ENCODE data around the gene NCAPD3. TPM values are rescaled to one million over a fixed set of nuclear protein-coding genes. Genes with fewer than 3 reads are reported as not detected.
A peak's percentile ranks its signal among the peaks of the same experiment; 100 is the strongest.

Gene NCAPD3
- total and polyA plus RNA-seq, 2 donors (not counting 3 experiments of a cell fraction or from before 2014, with no cell fraction given) = 22.6 to 43.8 TPM

GRCh38 chr11:134120143-134120850, 103.5 kb downstream of the NCAPD3 start:
- Histone ChIP-seq H3K27ac (ENCODE audit: insufficient read depth, low read depth, low read length) (peak overlapping the region; percentile 97), H3K36me3 (ENCODE audit: control insufficient read depth in 2 of 2, extremely low read depth in 1 of 2, insufficient read depth in 2 of 2, low read length in 2 of 2) (no peaks in the 10 kb centered on the region), H3K9me3 (replicated peaks; ENCODE audit: control insufficient read depth, insufficient read depth, low read length) (no peaks in the 10 kb centered on the region), H3K9me1 (replicated peaks; ENCODE audit: control insufficient read depth, extremely low read depth, insufficient read depth, low read length) (no peaks in the 10 kb centered on the region), H4K20me1 (replicated peaks; ENCODE audit: control insufficient read depth, extremely low read depth, insufficient read depth, low read length) (no peaks in the 10 kb centered on the region), H3K4me1 (ENCODE audit: control insufficient read depth, extremely low read depth, insufficient read depth, low read length) (peaks cover 63% of the 10 kb centered on the region), H3K27me3 (ENCODE audit: control insufficient read depth in 2 of 2, insufficient read depth in 2 of 2, low read length in 2 of 2) (no peaks in the 10 kb centered on the region), H3K4me2 (ENCODE audit: insufficient read depth, low read length) (peak overlapping the region; percentile 85), H3K79me2 (ENCODE audit: control insufficient read depth, insufficient read depth, low read length) (peaks cover 27% of the 10 kb centered on the region), H2AFZ (ENCODE audit: low read depth, low read length) (peak overlapping the region; percentile 49), H3K9ac (replicated peaks; ENCODE audit: extremely low read depth, insufficient read depth, low read length) (peak overlapping the region; percentile 77), H3K4me3 (replicated peaks in 1 of 3; ENCODE audit: insufficient read depth in 1 of 3, low read depth in 1 of 3, low read length in 3 of 3) (peak overlapping the region in 1 of 3 experiments; percentile 61)
- DNase-seq (ENCODE audit: low read depth, low spot score) (peak; percentile 74), FAIRE-seq (peak; percentile 15)
- TF ChIP-seq POLR2A (IDR thresholded peaks at IDR 0.05; ENCODE audit: low read depth, low read length) (no peak), EZH2 (IDR thresholded peaks at IDR 0.05; ENCODE audit: borderline replicate concordance, low read depth, low read length, severe bottlenecking) (no peak)
- BruUV-seq (replicated peaks) = no TSS peak
- intact Hi-C loops (cut with micrococcal nuclease) = loop anchor here (1.0 kb wide), 1 partner anchor 51 kb away; the partner anchor contains the start of gene JAM3
- POLR2A ChIA-PET = interaction anchor here (1.5 kb wide), 1 partner anchor 70 kb away, joined by 4 read pairs; no protein-coding TSS in a partner anchor
- dilution Hi-C loops (cut with MboI; ENCODE audit: extremely low pct_ligation_motif_present, low sequenced_read_pairs) = no loop called here
- CTCF ChIA-PET = interaction anchor here (1.2 to 3.0 kb wide), 5 partner anchors 10 to 70 kb away, joined by 4 to 17 read pairs (median 5); no protein-coding TSS in a partner anchor

- Histone ChIP-seq H3K79me2 (ENCODE audit: control insufficient read depth, insufficient read depth, low read length) (peaks cover 34% of the 10 kb centered on the region), H3K27ac (ENCODE audit: insufficient read depth, low read depth, low read length) (peak overlapping the region; percentile 97), H4K20me1 (replicated peaks; ENCODE audit: control insufficient read depth, extremely low read depth, insufficient read depth, low read length) (no peaks in the 10 kb centered on the region), H3K36me3 (ENCODE audit: control insufficient read depth in 2 of 2, extremely low read depth in 1 of 2, insufficient read depth in 2 of 2, low read length in 2 of 2) (no peaks in the 10 kb centered on the region), H3K27me3 (ENCODE audit: control insufficient read depth in 2 of 2, insufficient read depth in 2 of 2, low read length in 2 of 2) (no peaks in the 10 kb centered on the region), H2AFZ (ENCODE audit: low read depth, low read length) (no peak overlapping the region), H3K9ac (replicated peaks; ENCODE audit: extremely low read depth, insufficient read depth, low read length) (peak overlapping the region; percentile 77), H3K4me2 (ENCODE audit: insufficient read depth, low read length) (peak overlapping the region; percentile 85), H3K4me1 (ENCODE audit: control insufficient read depth, extremely low read depth, insufficient read depth, low read length) (peaks cover 54% of the 10 kb centered on the region), H3K4me3 (replicated peaks in 1 of 3; ENCODE audit: insufficient read depth in 1 of 3, low read depth in 1 of 3, low read length in 3 of 3) (no peak overlapping the region), H3K9me1 (replicated peaks; ENCODE audit: control insufficient read depth, extremely low read depth, insufficient read depth, low read length) (no peaks in the 10 kb centered on the region), H3K9me3 (replicated peaks; ENCODE audit: control insufficient read depth, insufficient read depth, low read length) (no peaks in the 10 kb centered on the region)
- dilution Hi-C loops (cut with MboI; ENCODE audit: extremely low pct_ligation_motif_present, low sequenced_read_pairs) (no loop called here), intact Hi-C loops (cut with micrococcal nuclease) (no loop called here)
- CTCF ChIA-PET = interaction anchor here (0.6 to 3.0 kb wide), 4 partner anchors 18 to 69 kb away, joined by 3 to 17 read pairs (median 10); no protein-coding TSS in a partner anchor
- DNase-seq (ENCODE audit: low read depth, low spot score) (peak; percentile 34), FAIRE-seq (no peak)
- BruUV-seq (replicated peaks) = no TSS peak
- peak; percentile 39 for TF ChIP-seq JUN (IDR thresholded peaks at IDR 0.05; ENCODE audit: borderline replicate concordance, insufficient read depth, insufficient read length, low read depth)
- TF ChIP-seq POLR2AphosphoS5 (IDR thresholded peaks at IDR 0.05; ENCODE audit: insufficient read depth, low read depth, low read length) = no peak
- POLR2A ChIA-PET = no interaction called here
Measured at GRCh38 chr11:134119094-134119493, 104.7 kb downstream of the NCAPD3 start.
